ENCODE results near the gene PRAMEF1.
"Not testable (repeated sequence)": the region's sequence is repeated elsewhere in the genome, so short reads cannot be mapped to it uniquely, and the experiment has no call there.

Gene PRAMEF1

DNA sequence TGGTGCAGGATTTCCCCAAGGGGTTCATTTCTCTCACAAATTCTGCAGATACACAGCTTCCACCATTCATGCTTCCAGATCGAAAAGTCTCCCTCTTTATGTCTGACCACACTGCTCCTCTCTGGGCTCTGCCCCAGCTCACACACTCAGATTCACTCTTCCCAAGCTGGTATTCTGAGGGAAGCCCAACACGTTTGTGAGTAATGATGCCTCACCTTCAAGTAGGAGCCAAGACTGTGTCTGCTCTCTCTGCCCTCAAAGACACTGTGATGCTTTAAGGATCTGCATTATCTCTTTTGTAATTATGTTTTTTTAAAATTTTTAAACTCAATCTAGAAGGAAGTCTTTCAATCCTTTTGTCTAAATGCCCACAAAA lies 20.2 kb downstream of the PRAMEF1 start:
- Histone ChIP-seq H3K4me3 (ENCODE audit: low read depth, low read length) (no peak overlapping the region), H3K4me1 (ENCODE audit: control insufficient read depth, insufficient read depth, low read length) (no peaks in the 10 kb centered on the region; the same call in 1 of the 2 replicates), H3K9me3 (ENCODE audit: control insufficient read depth, insufficient read depth, low read depth, low read length) (peaks cover 11% of the 10 kb centered on the region; the same call in 1 of the 2 replicates), H3K36me3 (ENCODE audit: control insufficient read depth, insufficient read depth, low read length) (no peaks in the 10 kb centered on the region), H3K9ac (ENCODE audit: low read length) (no peak overlapping the region), H3K27me3 (ENCODE audit: control insufficient read depth, insufficient read depth, low read length) (no peaks in the 10 kb centered on the region), H3K27ac (ENCODE audit: low read depth, low read length) (no peak overlapping the region)

DNA sequence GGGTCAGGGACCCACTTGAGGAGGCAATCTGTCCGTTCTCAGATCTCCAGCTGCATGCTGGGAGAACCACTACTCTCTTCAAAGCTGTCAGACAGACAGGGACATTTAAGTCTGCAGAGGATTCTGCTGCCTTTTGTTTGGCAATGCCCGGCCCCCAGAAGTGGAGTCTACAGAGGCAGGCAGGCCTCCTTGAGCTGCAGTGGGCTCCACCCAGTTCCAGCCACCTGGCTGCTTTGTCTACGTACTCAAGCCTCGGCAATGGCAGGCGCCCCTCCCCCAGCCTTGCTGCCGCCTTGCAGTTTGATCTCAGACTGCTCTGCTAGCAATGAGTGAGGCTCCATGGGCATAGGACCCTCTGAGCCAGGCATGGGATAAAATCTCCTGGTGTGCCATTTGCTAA lies 27.9 kb downstream of the PRAMEF1 start:
- not testable (repeated sequence) for H3K27ac ChIP-seq (ENCODE audit: low read depth, low read length); H3K27me3 ChIP-seq (ENCODE audit: control insufficient read depth, insufficient read depth, low read length); H3K9me3 ChIP-seq (ENCODE audit: control insufficient read depth, insufficient read depth, low read depth, low read length); H3K4me1 ChIP-seq (ENCODE audit: control insufficient read depth, insufficient read depth, low read length); H3K4me3 ChIP-seq (ENCODE audit: low read depth, low read length); H3K9ac ChIP-seq (ENCODE audit: low read length); H3K36me3 ChIP-seq (ENCODE audit: control insufficient read depth, insufficient read depth, low read length)

DNA sequence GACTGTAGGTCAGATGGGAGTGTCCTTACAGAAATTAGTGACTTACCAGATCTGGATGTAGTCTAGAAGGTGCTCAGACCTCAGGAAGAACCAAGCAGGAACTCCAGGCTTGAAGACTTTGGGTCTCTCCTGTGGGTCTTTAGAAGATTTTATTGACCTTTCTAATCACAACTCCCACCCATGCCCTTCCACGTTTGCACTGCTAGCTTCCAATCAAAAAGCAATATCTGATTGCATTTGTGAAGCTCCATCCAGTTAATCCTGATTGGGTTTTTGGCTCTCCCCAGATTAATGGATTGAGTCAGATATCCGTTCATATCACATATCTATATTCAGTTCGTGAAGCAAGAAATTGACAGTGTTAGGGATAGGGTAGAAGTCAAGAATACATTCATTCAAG lies 40.1 kb downstream of the PRAMEF1 start, which contains the start of gene PRAMEF11:
Gene PRAMEF11 (minus strand): TSS at position 101 of the 400 bp plus-strand sequence. CDS start 2,621 bp downstream, outside the sequence.
- not testable (repeated sequence) for H3K4me3 ChIP-seq (ENCODE audit: low read depth, low read length); H3K9ac ChIP-seq (ENCODE audit: low read length); H3K27me3 ChIP-seq (ENCODE audit: control insufficient read depth, insufficient read depth, low read length); H3K36me3 ChIP-seq (ENCODE audit: control insufficient read depth, insufficient read depth, low read length); H3K27ac ChIP-seq (ENCODE audit: low read depth, low read length); H3K9me3 ChIP-seq (ENCODE audit: control insufficient read depth, insufficient read depth, low read depth, low read length); H3K4me1 ChIP-seq (ENCODE audit: control insufficient read depth, insufficient read depth, low read length)

DNA sequence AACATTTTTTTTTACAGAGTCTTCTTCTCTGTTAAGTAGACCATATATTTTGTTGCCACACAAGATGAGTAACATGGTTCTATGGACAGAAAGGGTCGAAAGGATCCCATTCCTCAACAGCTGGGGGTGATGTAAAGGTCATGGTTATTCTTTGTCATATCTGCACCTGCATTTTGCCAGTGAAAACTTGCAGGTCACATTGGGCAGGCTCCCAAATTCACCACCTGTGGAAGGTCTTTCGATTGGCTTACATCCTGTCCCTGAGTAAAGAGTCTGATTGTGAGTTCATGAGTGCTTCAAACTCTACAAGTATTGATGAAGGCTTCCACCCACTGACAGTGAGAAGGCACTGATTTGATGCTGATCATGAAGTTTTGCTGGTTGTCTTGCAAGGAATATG lies 42.1 kb downstream of the PRAMEF1 start:
- H3K9me3 ChIP-seq (ENCODE audit: control insufficient read depth, insufficient read depth, low read depth, low read length); H3K4me1 ChIP-seq (ENCODE audit: control insufficient read depth, insufficient read depth, low read length); H3K4me3 ChIP-seq (ENCODE audit: low read depth, low read length); H3K27me3 ChIP-seq (ENCODE audit: control insufficient read depth, insufficient read depth, low read length); H3K9ac ChIP-seq (ENCODE audit: low read length); H3K27ac ChIP-seq (ENCODE audit: low read depth, low read length); H3K36me3 ChIP-seq (ENCODE audit: control insufficient read depth, insufficient read depth, low read length): not testable (repeated sequence)
